Lower leg skin (tissue), 4 donors: ENCODE results near the gene CSNK1G1. TPM values are rescaled to one million over a fixed set of nuclear protein-coding genes. Genes with fewer than 3 reads are reported as not detected.

Experiments used
- DNase-seq, 2 donors: peaks; one replicate each; pipeline ENCODE4 v3.0.0-alpha.2; 2019; ENCODE audit warnings: low spot score in 2 of 2
- H3K4me3 ChIP-seq: fragments of 200-600 bp; sonication (generic); 2 replicates; pipeline ENCODE4 v1.5.1; 2017; ENCODE audit warnings: mild to moderate bottlenecking, low read depth; ENCODE audit not compliant: poor library complexity, severe bottlenecking
- POLR2A ChIP-seq, 2 donors: fragments of 450-650 bp; IDR thresholded peaks; one replicate each; pipeline ENCODE4 v1.6.1; 2016 to 2017; ENCODE audit warnings: antibody characterized with exemption in 2 of 2, mild to moderate bottlenecking in 1 of 2, moderate library complexity in 1 of 2
- WGBS, 2 donors: methylation state at CpG; one replicate each; pipeline ENCODE4 v1.1.5; 2018; 5-methylcytosine and 5-hydroxymethylcytosine counted together
- intact Hi-C: fragments of 100-400 bp; cut with DNase I; formaldehyde crosslinking; loops from one replicate; pipeline ENCODE4 v1.15.0; 2023; ENCODE audit warnings: low total_unique reads
- total RNA-seq, 4 donors: library from RNA; depleted of rRNA; stranded (reverse); fragments of >200 nt; gene quantifications; one replicate each; pipeline ENCODE4 v1.1.0, GENCODE V29; 2016
- TF ChIP-seq, protein P1 (sequence below), 3 donors: fragments of 450-650 bp; IDR thresholded peaks; one replicate each; pipeline ENCODE4 v1.5.1; 2016; ENCODE audit warnings: antibody characterized with exemption in 3 of 3, mild to moderate bottlenecking in 3 of 3, moderate library complexity in 2 of 3

CSNK1G1 gene
- total RNA-seq, 4 donors from 2014 or later, result 11.9 to 16.7 (median 14.1) TPM

DNA sequence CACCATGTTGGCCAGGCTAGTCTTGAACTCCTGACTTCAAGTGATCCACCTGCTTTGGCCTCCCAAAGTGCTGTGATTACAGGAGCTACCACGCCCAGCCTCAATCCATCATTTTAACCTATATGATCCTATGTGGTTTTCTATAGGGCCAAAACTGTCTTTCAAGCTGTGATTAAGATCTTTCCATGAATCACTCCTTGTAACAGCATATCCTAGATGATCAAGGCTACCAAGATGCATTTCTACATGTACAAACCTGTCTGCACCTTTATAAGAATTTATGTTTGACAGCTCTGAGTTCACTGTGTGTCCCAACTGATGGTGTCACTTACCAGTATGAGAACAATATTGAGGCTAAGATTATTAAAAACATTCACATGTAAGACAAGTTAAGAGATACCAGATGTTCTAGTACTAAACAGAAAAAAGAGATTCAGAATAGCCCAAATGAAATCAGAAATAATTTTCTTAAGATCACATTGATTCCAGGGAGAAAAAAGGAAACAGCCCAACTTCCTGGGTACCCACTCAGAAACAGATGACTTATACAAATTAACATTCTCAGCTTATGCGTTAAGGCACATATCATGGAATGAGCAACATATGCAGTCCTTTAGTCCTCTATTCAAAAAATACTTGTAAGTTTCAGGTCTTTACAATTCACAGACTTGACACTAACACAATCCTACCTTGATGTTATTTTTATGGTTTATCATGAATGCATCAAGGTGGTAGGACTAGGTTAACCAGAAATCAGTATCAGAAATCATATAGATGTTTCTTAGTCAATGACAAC, 168.4 kb downstream of the CSNK1G1 start:
- TF ChIP-seq POLR2A (IDR thresholded peaks at IDR 0.05), result no peak
- TF ChIP-seq, protein P1, sequence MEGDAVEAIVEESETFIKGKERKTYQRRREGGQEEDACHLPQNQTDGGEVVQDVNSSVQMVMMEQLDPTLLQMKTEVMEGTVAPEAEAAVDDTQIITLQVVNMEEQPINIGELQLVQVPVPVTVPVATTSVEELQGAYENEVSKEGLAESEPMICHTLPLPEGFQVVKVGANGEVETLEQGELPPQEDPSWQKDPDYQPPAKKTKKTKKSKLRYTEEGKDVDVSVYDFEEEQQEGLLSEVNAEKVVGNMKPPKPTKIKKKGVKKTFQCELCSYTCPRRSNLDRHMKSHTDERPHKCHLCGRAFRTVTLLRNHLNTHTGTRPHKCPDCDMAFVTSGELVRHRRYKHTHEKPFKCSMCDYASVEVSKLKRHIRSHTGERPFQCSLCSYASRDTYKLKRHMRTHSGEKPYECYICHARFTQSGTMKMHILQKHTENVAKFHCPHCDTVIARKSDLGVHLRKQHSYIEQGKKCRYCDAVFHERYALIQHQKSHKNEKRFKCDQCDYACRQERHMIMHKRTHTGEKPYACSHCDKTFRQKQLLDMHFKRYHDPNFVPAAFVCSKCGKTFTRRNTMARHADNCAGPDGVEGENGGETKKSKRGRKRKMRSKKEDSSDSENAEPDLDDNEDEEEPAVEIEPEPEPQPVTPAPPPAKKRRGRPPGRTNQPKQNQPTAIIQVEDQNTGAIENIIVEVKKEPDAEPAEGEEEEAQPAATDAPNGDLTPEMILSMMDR (IDR thresholded peaks at IDR 0.05), result no peak
- intact Hi-C loops, result no loop called here
- no peak overlapping the region for H3K4me3 ChIP-seq
- no peak for DNase-seq
- WGBS, 2 donors, result 41 to 52% methylated on average over 2 of the region's 2 CpGs

DNA sequence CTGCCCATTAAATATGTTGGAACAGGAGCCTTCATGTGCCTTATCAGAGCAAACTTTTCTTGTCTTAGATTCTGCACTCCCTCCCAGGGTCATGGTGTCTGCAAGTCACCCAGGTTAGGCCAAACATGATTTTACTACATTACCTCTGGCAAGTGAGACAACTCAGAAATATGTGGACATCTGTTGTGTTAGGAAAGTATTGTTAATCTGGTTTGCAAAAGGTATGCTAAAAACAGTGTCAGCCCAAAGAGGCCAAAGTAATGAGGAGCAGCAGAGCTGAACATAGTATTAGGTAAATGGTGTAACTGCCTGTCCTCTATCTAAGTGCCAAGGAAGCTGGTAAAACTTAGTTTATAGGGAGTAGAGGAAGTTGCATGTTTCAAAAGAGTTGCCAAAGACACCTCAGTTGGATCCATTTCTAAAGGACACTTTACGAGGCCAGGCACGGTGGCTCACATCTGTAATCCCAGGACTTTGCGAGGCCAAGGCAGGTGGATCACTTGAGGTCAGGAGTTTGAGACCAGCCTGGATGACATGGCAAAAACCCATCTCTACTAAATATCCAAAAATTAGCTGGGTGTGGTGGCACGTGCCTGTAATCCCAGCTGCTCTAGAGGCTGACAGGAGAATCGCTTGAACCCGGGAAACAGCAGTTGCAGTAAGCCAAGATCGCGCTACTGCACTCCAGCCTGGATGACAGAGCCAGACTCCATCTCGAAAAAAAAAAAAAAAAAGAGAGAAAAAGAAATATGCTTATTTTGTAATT, 170.6 kb downstream of the CSNK1G1 start:
- WGBS, 2 donors, result 90 to 95% methylated on average over 9 of the region's 9 CpGs
- intact Hi-C loops, result no loop called here
- no peak overlapping the region for H3K4me3 ChIP-seq
- no peak for DNase-seq
- TF ChIP-seq, protein P1 (IDR thresholded peaks at IDR 0.05), result no peak
- TF ChIP-seq POLR2A (IDR thresholded peaks at IDR 0.05), result no peak

GRCh38 chr15:64182859-64183370, 173.1 kb downstream of the CSNK1G1 start:
- WGBS, 2 donors, result 86 to 91% methylated on average over 4 of the region's 4 CpGs
- DNase-seq, result no peak
- no peak overlapping the region for H3K4me3 ChIP-seq
- no peak for TF ChIP-seq POLR2A (IDR thresholded peaks at IDR 0.05)
- TF ChIP-seq, protein P1 (IDR thresholded peaks at IDR 0.05), result no peak
- intact Hi-C loops, result no loop called here

- WGBS, 2 donors, result 82 to 89% methylated on average over 8 of the region's 8 CpGs
- TF ChIP-seq, protein P1 (IDR thresholded peaks at IDR 0.05), result no peak
- TF ChIP-seq POLR2A (IDR thresholded peaks at IDR 0.05), result no peak
- intact Hi-C loops, result no loop called here
- no peak overlapping the region for H3K4me3 ChIP-seq
- DNase-seq, result no peak
Observed at GRCh38 chr15:64180235-64180824, 175.6 kb downstream of the CSNK1G1 start.

DNA sequence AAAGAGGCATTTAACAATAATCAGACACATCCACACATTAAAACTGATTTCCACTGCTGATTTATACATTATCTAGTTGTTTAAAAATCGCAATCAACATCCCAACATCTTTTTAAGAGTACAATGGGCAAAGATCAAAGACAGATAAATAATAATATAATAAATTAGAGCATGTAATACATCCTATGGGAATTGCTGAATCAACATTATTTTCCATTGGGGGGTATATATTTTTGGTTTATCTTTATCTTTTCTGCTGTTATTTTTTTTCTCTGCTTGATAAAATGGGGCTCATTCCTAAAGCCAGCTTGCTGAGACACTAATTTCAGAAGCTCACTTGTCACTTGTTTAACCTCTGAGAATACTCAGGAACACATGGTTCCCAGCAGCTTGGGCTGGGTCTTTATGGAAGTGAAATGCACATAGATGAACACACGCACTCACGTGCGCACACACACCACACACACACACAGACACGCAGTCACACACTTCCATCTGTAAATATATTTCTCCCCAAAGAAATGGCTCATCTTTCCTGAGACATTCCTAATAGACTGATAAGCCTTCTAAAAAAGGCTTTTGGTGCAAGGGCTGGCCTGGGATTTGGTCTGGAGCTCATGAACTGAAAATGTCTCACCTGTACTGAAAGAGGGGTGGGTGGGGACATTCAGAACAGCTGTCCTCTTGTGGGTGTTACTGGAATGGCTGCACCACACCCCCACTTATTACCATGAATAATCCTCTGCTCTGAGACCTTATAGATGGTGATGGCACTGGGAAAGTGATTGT, 189.7 kb downstream of the CSNK1G1 start:
- TF ChIP-seq, protein P1 (IDR thresholded peaks at IDR 0.05), result no peak
- TF ChIP-seq POLR2A (IDR thresholded peaks at IDR 0.05), result no peak
- 79 to 82% methylated on average over 5 of the region's 5 CpGs for WGBS, 2 donors
- H3K4me3 ChIP-seq, result no peak overlapping the region
- intact Hi-C loops, result no loop called here
- DNase-seq, result no peak
